Astrocyte (in vitro differentiated cells and primary cell): ENCODE data around the gene CARS1. TPM values are rescaled to one million over a fixed set of nuclear protein-coding genes. Genes with fewer than 3 reads are reported as not detected.

Experiments
- DNase-seq: peaks from one replicate; pipeline ENCODE4 v3.0.0-alpha.2; 2010; ENCODE audit warnings: low read depth
- FAIRE-seq: peaks from 2 replicates; lab custom pipeline; 2011; peaks lifted over from hg19 to GRCh38; lab: Jason Lieb, UNC
- H2AFZ ChIP-seq: 2 replicates; pipeline ENCODE4 v1.6.0; 2012; ENCODE audit warnings: low read depth, low read length, inconsistent platforms
- H3K27ac ChIP-seq: 2 replicates; pipeline ENCODE4 v1.5.1; 2011; ENCODE audit warnings: low read depth, low read length, inconsistent platforms
- H3K27me3 ChIP-seq: 2 replicates; pipeline ENCODE4 v1.6.0; 2011; ENCODE audit warnings: low read length, inconsistent platforms; ENCODE audit not compliant: insufficient read depth
- H3K36me3 ChIP-seq: 2 replicates; pipeline ENCODE4 v1.5.1; 2011; ENCODE audit warnings: low read length, inconsistent platforms; ENCODE audit not compliant: insufficient read depth
- H3K4me1 ChIP-seq: 2 replicates; pipeline ENCODE4 v1.5.1; 2011; ENCODE audit warnings: low read length, inconsistent platforms; ENCODE audit not compliant: insufficient read depth
- H3K4me2 ChIP-seq: 2 replicates; pipeline ENCODE4 v1.6.0; 2012; ENCODE audit warnings: low read length, inconsistent platforms
- H3K4me3 ChIP-seq: 2 replicates; pipeline ENCODE4 v1.5.1; 2011; ENCODE audit warnings: low read depth, mild to moderate bottlenecking, low read length, inconsistent platforms; ENCODE audit not compliant: insufficient read depth
- H3K79me2 ChIP-seq: 2 replicates; pipeline ENCODE4 v1.6.0; 2012; ENCODE audit warnings: mild to moderate bottlenecking, low read length, inconsistent platforms; ENCODE audit not compliant: insufficient read depth
- H3K9ac ChIP-seq: 2 replicates; pipeline ENCODE4 v1.6.0; 2012; ENCODE audit warnings: mild to moderate bottlenecking, low read length, inconsistent platforms
- H3K9me3 ChIP-seq: 2 replicates; pipeline ENCODE4 v1.5.1; 2012; ENCODE audit warnings: low read depth, mild to moderate bottlenecking, low read length, inconsistent platforms; ENCODE audit not compliant: insufficient read depth
- H4K20me1 ChIP-seq: 2 replicates; pipeline ENCODE4 v1.6.0; 2012; ENCODE audit warnings: low read length, inconsistent platforms; ENCODE audit not compliant: insufficient read depth
- H3K27ac Mint-ChIP-seq: one replicate; pipeline ENCODE4 v1.8.0; 2021; ENCODE audit warnings: mild to moderate bottlenecking, mixed read lengths; ENCODE audit not compliant: unreplicated experiment
- H3K27me3 Mint-ChIP-seq: one replicate; pipeline ENCODE4 v1.8.0; 2021; ENCODE audit warnings: low read depth, mixed read lengths; ENCODE audit not compliant: unreplicated experiment
- H3K36me3 Mint-ChIP-seq: one replicate; pipeline ENCODE4 v1.8.0; 2021; ENCODE audit warnings: low read depth, mixed read lengths; ENCODE audit not compliant: unreplicated experiment
- H3K4me1 Mint-ChIP-seq: one replicate; pipeline ENCODE4 v1.8.0; 2021; ENCODE audit warnings: low read depth, mixed read lengths; ENCODE audit not compliant: unreplicated experiment
- H3K4me3 Mint-ChIP-seq: one replicate; pipeline ENCODE4 v1.8.0; 2021; ENCODE audit warnings: mild to moderate bottlenecking, moderate library complexity, mixed read lengths; ENCODE audit not compliant: unreplicated experiment
- H3K9me3 Mint-ChIP-seq: one replicate; pipeline ENCODE4 v1.8.0; 2021; ENCODE audit warnings: mild to moderate bottlenecking, mixed read lengths; ENCODE audit not compliant: unreplicated experiment
- CTCF ChIP-seq: IDR thresholded peaks from 2 replicates; pipeline ENCODE4 v1.5.1; 2011; ENCODE audit warnings: low read depth, mild to moderate bottlenecking, inconsistent platforms, low read length, moderate library complexity; ENCODE audit not compliant: insufficient read depth
- EZH2 ChIP-seq: IDR thresholded peaks from 2 replicates; pipeline ENCODE4 v1.6.1; 2012; ENCODE audit warnings: mild to moderate bottlenecking, low read length, inconsistent platforms; ENCODE audit not compliant: insufficient read depth
- total RNA-seq: library from RNA; stranded (reverse); gene quantifications from 2 replicates; pipeline ENCODE4 v1.2.1, GENCODE V29; 2021

The CARS1 gene
- total RNA-seq, 1 donor from 2014 or later, result 123 TPM

DNA sequence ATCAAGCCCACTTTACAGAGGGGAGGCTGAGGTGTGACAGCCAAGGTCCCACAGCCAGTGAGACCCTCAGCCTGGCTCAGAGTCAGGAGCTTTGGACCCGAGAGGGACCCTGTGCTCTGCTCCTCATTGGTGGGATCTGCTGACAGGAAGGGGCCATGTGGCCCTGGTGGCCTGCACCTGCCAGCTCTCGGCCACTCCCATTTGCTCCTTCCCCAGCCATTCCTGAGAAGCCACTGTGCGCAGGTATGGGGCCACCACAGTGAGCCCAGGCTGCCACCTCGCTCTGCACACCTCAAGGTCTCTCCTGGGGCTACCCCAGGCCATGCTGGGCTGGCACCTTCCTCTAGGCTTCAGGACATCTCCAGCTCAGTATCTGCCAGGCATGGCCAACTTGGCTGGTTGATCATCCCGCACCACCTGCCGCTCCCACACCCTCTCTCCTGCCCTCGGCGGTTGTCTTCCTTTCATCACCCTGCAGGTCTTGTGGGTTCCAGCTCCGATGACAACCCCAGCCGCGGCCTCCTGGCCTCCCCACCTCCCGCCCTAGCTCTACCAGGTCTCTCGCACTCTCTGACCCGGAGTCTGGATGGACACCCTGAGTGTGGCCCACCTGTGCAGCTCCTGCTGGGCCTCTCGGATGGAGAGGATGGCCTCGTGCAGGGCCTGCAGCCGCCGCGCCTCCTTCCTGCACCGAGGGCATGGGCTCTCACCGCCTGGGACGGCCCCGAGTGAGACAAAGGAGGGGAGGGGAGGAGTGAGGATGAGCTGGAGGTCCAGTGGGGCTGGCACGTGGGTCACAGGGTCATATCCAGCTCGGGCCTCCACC is 32.2 kb upstream of the CARS1 start:
- Histone ChIP-seq H4K20me1 (peaks cover 7% of the 10 kb centered on the region), H2AFZ (no peak overlapping the region), H3K4me3 (no peak overlapping the region), H3K9me3 (no peaks in the 10 kb centered on the region), H3K36me3 (no peaks in the 10 kb centered on the region), H3K27ac (no peak overlapping the region), H3K9ac (no peak overlapping the region), H3K4me1 (peaks cover 9% of the 10 kb centered on the region), H3K79me2 (no peaks in the 10 kb centered on the region), H3K4me2 (no peak overlapping the region), H3K27me3 (peaks cover 2% of the 10 kb centered on the region)
- DNase-seq (no peak), FAIRE-seq (no peak)
- TF ChIP-seq EZH2 (no peak), CTCF (no peak)
- no peaks in the 10 kb centered on the region for H3K4me1 Mint-ChIP-seq
- no peak overlapping the region for H3K4me3 Mint-ChIP-seq
- H3K27ac Mint-ChIP-seq, result no peak overlapping the region
- H3K9me3 Mint-ChIP-seq, result no peaks in the 10 kb centered on the region
- H3K36me3 Mint-ChIP-seq, result peaks cover 2% of the 10 kb centered on the region
- H3K27me3 Mint-ChIP-seq, result peaks cover 13% of the 10 kb centered on the region

GRCh38 chr11:3088806-3089205 is 31.6 kb upstream of the CARS1 start:
- Mint-ChIP-seq H3K27me3 (peaks cover 18% of the 10 kb centered on the region), H3K36me3 (peaks cover 2% of the 10 kb centered on the region), H3K27ac (no peak overlapping the region), H3K9me3 (no peaks in the 10 kb centered on the region), H3K4me1 (no peaks in the 10 kb centered on the region), H3K4me3 (no peak overlapping the region)
- Histone ChIP-seq H3K9me3 (no peaks in the 10 kb centered on the region), H3K4me1 (peaks cover 9% of the 10 kb centered on the region), H3K9ac (no peak overlapping the region), H3K36me3 (no peaks in the 10 kb centered on the region), H3K4me2 (no peak overlapping the region), H3K79me2 (no peaks in the 10 kb centered on the region), H3K27ac (no peak overlapping the region), H3K4me3 (no peak overlapping the region), H3K27me3 (peaks cover 2% of the 10 kb centered on the region), H2AFZ (no peak overlapping the region), H4K20me1 (peaks cover 7% of the 10 kb centered on the region)
- no peak for TF ChIP-seq EZH2
- no peak for TF ChIP-seq CTCF
- FAIRE-seq, result no peak
- DNase-seq, result no peak
